ENCODE results near the gene PDZD7.

DNA sequence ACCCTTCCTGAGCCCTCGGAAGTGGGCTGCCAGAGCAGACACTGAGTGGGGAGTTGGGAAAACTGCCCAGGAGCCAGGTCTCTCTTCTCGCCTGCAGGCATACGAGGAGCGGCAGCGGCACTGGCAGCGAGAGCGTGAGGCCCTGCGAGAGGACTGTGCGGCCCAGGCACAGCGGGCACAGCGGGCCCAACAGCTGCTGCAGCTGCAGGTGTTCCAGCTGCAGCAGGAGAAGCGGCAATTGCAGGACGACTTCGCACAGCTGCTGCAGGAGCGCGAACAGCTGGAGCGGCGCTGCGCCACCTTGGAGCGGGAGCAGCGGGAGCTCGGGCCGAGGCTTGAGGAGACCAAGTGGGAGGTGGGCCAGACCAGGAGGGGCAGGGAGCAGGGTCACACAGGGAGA, 25.6 kb downstream of the PDZD7 start:
- TF ChIP-seq CEBPB (IDR thresholded peaks at IDR 0.05; ENCODE audit: low read depth) (no peak), EZH2 (IDR thresholded peaks at IDR 0.05) (no peak), POLR2A (IDR thresholded peaks at IDR 0.05; ENCODE audit: borderline replicate concordance, extremely low read depth, insufficient read depth, insufficient read length) (no peak), ZNF274 (IDR thresholded peaks at IDR 0.05; ENCODE audit: low read depth, low read length) (no peak), POLR2AphosphoS5 (IDR thresholded peaks at IDR 0.05; ENCODE audit: low read depth, low read length) (no peak), RAD21 (IDR thresholded peaks at IDR 0.05; ENCODE audit: low read depth) (no peak), EGR1 (IDR thresholded peaks at IDR 0.05; ENCODE audit: low read depth) (no peak), SRF (IDR thresholded peaks at IDR 0.05; ENCODE audit: low read depth) (no peak), REST (IDR thresholded peaks at IDR 0.05; ENCODE audit: low read depth) (no peak)
- TF ChIP-seq, protein P1, sequence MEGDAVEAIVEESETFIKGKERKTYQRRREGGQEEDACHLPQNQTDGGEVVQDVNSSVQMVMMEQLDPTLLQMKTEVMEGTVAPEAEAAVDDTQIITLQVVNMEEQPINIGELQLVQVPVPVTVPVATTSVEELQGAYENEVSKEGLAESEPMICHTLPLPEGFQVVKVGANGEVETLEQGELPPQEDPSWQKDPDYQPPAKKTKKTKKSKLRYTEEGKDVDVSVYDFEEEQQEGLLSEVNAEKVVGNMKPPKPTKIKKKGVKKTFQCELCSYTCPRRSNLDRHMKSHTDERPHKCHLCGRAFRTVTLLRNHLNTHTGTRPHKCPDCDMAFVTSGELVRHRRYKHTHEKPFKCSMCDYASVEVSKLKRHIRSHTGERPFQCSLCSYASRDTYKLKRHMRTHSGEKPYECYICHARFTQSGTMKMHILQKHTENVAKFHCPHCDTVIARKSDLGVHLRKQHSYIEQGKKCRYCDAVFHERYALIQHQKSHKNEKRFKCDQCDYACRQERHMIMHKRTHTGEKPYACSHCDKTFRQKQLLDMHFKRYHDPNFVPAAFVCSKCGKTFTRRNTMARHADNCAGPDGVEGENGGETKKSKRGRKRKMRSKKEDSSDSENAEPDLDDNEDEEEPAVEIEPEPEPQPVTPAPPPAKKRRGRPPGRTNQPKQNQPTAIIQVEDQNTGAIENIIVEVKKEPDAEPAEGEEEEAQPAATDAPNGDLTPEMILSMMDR (IDR thresholded peaks at IDR 0.05 in 2 of 3, conservative IDR thresholded peaks at IDR 0.05 in 1 of 3; ENCODE audit: borderline replicate concordance in 1 of 3, insufficient read depth in 1 of 3, low read depth in 2 of 3, low read length in 2 of 3): no peak
